Activated T-cell treated with anti-CD3 and anti-CD28 coated beads, Interleukin-2, amount 50 U/mL, for 1 hour (primary cell): ENCODE data around the gene NECAP2.

Experiments
- DNase-seq: peaks from one replicate; pipeline ENCODE4 v3.0.0-alpha.2; 2020

Gene NECAP2

GRCh38 chr1:16440470-16441281 lies at the start of gene NECAP2:
Gene NECAP2 (plus strand): TSS chr1:16440724. CDS start chr1:16440762, 38 bp downstream.
- peak; percentile 95 for DNase-seq

- no peak for DNase-seq
Observed at GRCh38 chr1:16391411-16391810, 49.1 kb upstream of the NECAP2 start.

GRCh38 chr1:16392740-16393569 lies 47.6 kb upstream of the NECAP2 start:
- DNase-seq = no peak

- no peak for DNase-seq
Observed at GRCh38 chr1:16393570-16394521, 46.7 kb upstream of the NECAP2 start.

- DNase-seq = no peak
Observed at GRCh38 chr1:16394977-16395376, 45.5 kb upstream of the NECAP2 start.

GRCh38 chr1:16396591-16396990 lies 43.9 kb upstream of the NECAP2 start:
- no peak for DNase-seq

- DNase-seq = no peak
Observed at GRCh38 chr1:16397120-16397519, 43.4 kb upstream of the NECAP2 start.

GRCh38 chr1:16398371-16398953 lies 42.1 kb upstream of the NECAP2 start:
- no peak for DNase-seq

- DNase-seq = no peak
Observed at GRCh38 chr1:16402742-16403141, 37.8 kb upstream of the NECAP2 start.

- DNase-seq = no peak
Observed at GRCh38 chr1:16405441-16405840, 35.1 kb upstream of the NECAP2 start.

- no peak for DNase-seq
Observed at GRCh38 chr1:16406868-16407267, 33.7 kb upstream of the NECAP2 start.

- DNase-seq = no peak
Observed at GRCh38 chr1:16409536-16410152, 30.9 kb upstream of the NECAP2 start.

- no peak for DNase-seq
Observed at GRCh38 chr1:16410803-16411202, 29.7 kb upstream of the NECAP2 start.

- DNase-seq = no peak
Observed at GRCh38 chr1:16413191-16413590, 27.3 kb upstream of the NECAP2 start.

- DNase-seq = no peak
Observed at GRCh38 chr1:16418823-16419425, 21.6 kb upstream of the NECAP2 start.

- peak; percentile 29 for DNase-seq
Observed at GRCh38 chr1:16420424-16421118, 20.0 kb upstream of the NECAP2 start.

GRCh38 chr1:16421201-16421600 lies 19.3 kb upstream of the NECAP2 start:
- no peak for DNase-seq

GRCh38 chr1:16422041-16422440 lies 18.5 kb upstream of the NECAP2 start:
- DNase-seq = no peak

GRCh38 chr1:16425125-16426025 lies 15.1 kb upstream of the NECAP2 start:
- DNase-seq = no peak

- DNase-seq = no peak
Observed at GRCh38 chr1:16430606-16431005, 9.9 kb upstream of the NECAP2 start.
